Endothelial cell (in vitro differentiated cells): ENCODE measurements around the gene COL5A1. TPM values are rescaled to one million over a fixed set of nuclear protein-coding genes. Genes with fewer than 3 reads are reported as not detected.

Source experiments
- DNase-seq: peaks from one replicate; pipeline ENCODE4 v3.0.0; 2021; ENCODE audit warnings: low spot score
- H3K27ac Mint-ChIP-seq: one replicate; pipeline ENCODE4 v1.8.0; 2021; ENCODE audit warnings: mixed read lengths, inconsistent platforms; ENCODE audit not compliant: unreplicated experiment
- H3K27me3 Mint-ChIP-seq: one replicate; pipeline ENCODE4 v1.8.0; 2021; ENCODE audit warnings: mild to moderate bottlenecking, moderate library complexity, mixed read lengths, inconsistent platforms; ENCODE audit not compliant: unreplicated experiment
- H3K36me3 Mint-ChIP-seq: one replicate; pipeline ENCODE4 v1.8.0; 2021; ENCODE audit warnings: mild to moderate bottlenecking, low read depth, mixed read lengths, inconsistent platforms; ENCODE audit not compliant: unreplicated experiment
- H3K4me1 Mint-ChIP-seq: one replicate; pipeline ENCODE4 v1.8.0; 2021; ENCODE audit warnings: mild to moderate bottlenecking, mixed read lengths, inconsistent platforms; ENCODE audit not compliant: unreplicated experiment
- H3K4me3 Mint-ChIP-seq: one replicate; pipeline ENCODE4 v1.8.0; 2021; ENCODE audit warnings: mild to moderate bottlenecking, mixed read lengths, inconsistent platforms; ENCODE audit not compliant: unreplicated experiment
- H3K9me3 Mint-ChIP-seq: one replicate; pipeline ENCODE4 v1.8.0; 2021; ENCODE audit warnings: mixed read lengths, inconsistent platforms; ENCODE audit not compliant: unreplicated experiment
- long read RNA-seq: library from polyadenylated mRNA; unstranded; transcript quantifications from one replicate; pipeline ENCODE4 v2.0.0, GENCODE V29; 2020; ENCODE audit not compliant: unreplicated experiment
- total RNA-seq: library from RNA; stranded (reverse); fragmentation: NEBNext Ultra II Directional; extraction: Animal tissue kit (Norgen Biotek cat#: 25700); gene quantifications from one replicate; pipeline ENCODE4 v1.2.1, GENCODE V29; 2021; ENCODE audit not compliant: unreplicated experiment
- TF ChIP-seq, protein P1 (sequence below): fragments of 200-600 bp; sonication (generic); IDR thresholded peaks from one replicate; pipeline ENCODE4 v1.5.0; 2021; ENCODE audit warnings: antibody characterized with exemption; ENCODE audit not compliant: unreplicated experiment

The COL5A1 gene
- total RNA-seq = 24.3 TPM
- long read RNA-seq, partial matches to known transcripts = 1 of 6 reads
- long read RNA-seq, other reads (novel, unspliced or antisense) = 5 of 6 reads

DNA sequence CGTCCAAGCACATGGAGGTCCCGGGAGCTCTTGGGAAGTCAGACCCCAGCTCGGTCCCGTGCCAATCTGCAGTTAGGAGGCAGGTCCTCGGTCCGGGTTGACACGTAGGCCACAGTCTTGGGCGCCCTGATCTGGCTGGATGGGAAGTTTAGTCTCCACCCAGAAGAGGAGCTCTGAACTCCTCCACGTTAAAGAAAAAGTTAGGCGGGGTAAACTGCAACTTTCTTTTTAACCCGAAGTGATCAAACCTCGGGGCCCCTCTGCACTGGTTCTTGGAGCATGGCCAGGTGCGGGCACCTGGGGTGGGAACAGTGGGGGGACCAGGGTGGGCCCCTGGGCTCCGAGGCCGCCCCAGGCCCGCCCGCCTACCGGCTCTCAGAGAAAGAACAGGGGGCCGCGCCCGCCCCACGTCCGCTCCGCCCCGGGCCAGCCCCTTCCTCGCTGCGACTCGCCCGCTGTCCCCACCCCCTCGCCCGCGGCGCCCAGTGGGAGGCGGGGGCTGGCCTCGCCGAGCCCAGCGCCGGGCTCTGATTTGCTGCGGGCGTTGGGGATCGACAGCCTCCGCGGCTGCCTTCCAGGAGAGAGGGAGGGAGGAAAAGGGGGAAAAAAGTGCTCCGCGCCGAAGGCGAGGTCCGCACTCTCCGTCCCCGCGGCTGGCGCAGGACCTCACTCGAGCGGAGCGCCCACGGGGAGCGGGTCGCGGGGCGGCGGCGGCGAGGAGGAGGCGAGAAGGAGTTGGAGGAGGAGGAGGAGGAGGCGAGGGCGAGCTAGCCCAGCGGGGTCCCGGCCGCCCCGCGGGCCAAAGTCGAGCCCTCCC, at the start of gene COL5A1:
Gene COL5A1 (plus strand): TSS at position 631 of the 817 bp plus-strand sequence. CDS start 385 bp downstream, outside the sequence.
- no peak within 1 kb of the TSS for H3K27ac Mint-ChIP-seq
- TF ChIP-seq, protein P1, sequence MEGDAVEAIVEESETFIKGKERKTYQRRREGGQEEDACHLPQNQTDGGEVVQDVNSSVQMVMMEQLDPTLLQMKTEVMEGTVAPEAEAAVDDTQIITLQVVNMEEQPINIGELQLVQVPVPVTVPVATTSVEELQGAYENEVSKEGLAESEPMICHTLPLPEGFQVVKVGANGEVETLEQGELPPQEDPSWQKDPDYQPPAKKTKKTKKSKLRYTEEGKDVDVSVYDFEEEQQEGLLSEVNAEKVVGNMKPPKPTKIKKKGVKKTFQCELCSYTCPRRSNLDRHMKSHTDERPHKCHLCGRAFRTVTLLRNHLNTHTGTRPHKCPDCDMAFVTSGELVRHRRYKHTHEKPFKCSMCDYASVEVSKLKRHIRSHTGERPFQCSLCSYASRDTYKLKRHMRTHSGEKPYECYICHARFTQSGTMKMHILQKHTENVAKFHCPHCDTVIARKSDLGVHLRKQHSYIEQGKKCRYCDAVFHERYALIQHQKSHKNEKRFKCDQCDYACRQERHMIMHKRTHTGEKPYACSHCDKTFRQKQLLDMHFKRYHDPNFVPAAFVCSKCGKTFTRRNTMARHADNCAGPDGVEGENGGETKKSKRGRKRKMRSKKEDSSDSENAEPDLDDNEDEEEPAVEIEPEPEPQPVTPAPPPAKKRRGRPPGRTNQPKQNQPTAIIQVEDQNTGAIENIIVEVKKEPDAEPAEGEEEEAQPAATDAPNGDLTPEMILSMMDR = no peak
- peak; percentile 88 for DNase-seq
- peak within 1 kb of the TSS; percentile 83 for H3K4me3 Mint-ChIP-seq
- no peaks in the 10 kb centered on the region for H3K9me3 Mint-ChIP-seq
- peaks cover 5% of the 10 kb centered on the region for H3K4me1 Mint-ChIP-seq
- H3K27me3 Mint-ChIP-seq = peaks cover 4% of the 10 kb centered on the region
- no peaks in the 10 kb centered on the region for H3K36me3 Mint-ChIP-seq

DNA sequence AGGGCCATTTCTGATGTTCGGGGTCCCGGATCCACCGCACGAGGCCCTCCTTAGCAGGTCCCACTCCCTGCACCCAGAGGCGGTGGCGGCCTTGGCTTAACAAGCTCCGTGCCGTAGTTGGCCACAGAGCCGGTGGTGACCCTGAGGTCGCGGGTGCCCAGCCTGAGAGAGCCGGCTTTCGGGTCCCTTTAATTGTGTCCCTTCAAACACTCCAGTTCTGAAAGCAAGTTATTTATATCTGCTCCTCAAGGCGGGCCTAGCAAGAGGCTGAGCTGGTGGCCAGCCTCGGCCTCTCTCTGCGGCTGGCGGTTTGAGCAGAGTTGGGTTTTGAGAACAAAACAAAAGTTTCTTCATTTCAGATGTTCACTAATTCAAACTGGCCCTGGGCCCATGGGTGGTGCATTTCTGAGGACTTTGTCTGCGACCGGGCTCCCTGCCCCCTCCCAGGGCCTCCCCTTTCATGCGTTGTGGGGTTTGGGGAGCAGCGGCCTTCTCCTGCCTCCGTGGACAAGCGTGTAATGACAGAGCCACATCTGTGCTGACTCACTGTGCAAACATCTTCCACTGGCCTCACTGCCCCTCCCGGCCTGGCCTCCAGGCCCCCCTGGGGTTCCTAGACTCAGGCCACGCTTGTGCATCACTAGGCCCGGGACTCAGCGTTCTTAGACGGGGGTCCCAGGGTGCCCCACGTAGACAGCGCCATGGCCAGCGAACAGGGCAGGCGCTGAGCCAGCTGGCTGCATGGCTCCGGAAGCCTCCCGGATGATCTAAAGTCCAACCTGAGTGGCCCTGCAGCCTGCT, 49.4 kb upstream of the COL5A1 start:
- Mint-ChIP-seq H3K27me3 (peaks cover 9% of the 10 kb centered on the region), H3K9me3 (no peaks in the 10 kb centered on the region), H3K36me3 (no peaks in the 10 kb centered on the region), H3K27ac (no peak overlapping the region), H3K4me1 (no peaks in the 10 kb centered on the region), H3K4me3 (no peak overlapping the region)
- TF ChIP-seq, protein P1 = no peak
- no peak for DNase-seq

DNA sequence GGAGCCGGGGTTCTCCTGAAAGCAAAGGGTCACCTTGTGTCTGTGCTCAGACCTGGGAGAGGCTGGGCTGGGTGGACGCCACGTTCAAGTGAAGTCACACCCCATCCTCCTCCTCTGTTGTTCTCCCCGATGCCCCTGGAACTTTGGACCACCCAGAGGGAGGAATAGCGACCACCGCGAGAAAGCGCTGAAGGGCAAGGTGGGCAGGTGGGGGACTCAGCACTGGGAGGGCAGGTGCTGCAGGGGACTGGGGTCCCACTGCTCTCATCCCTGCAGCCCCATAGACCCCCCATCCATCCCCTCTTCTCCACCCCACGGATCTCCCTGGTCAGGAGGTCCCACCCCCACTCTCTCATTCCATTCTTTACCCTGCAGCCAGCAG, 48.8 kb upstream of the COL5A1 start:
- Mint-ChIP-seq H3K36me3 (no peaks in the 10 kb centered on the region), H3K27me3 (peaks cover 9% of the 10 kb centered on the region), H3K9me3 (no peaks in the 10 kb centered on the region), H3K4me1 (no peaks in the 10 kb centered on the region), H3K4me3 (no peak overlapping the region), H3K27ac (no peak overlapping the region)
- TF ChIP-seq, protein P1 = no peak
- no peak for DNase-seq

DNA sequence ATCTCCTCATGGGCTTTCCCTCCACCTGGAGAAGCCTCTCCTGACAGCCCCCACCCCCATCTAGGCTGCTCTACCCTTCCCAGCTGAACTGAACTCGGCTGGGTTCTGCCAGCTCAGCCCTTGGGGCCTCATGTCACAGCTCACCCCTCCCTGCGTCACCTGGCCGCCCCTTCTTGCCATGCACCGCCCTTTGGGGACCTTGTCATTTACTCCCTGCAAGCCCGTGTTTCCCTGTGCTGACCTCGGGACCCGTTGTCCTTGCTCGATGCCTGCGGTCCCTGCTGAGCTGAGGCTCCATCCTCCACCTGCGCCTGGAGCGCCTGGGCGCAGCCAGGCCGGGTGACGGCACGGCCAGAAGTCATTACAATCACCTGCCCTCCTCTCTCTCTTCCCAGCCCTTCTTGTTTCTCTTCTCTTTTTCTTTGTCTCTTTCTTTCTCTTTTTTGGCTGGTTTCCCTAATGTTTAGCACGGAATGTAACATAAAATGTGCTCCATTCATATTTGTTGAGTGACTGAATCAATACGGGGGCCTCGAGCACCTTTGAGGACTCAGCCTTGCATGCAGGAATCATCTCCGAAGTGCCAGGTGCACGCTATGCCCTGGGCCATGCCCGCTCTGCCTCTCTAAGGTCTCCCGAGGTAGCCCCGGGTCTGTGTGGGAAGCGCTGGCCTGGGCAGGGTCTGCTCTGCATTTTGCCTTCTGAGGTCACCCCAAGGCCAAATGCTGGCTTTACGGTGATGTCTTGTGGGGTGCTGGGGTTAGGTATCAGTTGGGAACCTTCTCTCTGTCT, 48.1 kb upstream of the COL5A1 start:
- no peak overlapping the region for H3K4me3 Mint-ChIP-seq
- no peaks in the 10 kb centered on the region for H3K4me1 Mint-ChIP-seq
- H3K27me3 Mint-ChIP-seq = peaks cover 9% of the 10 kb centered on the region
- no peaks in the 10 kb centered on the region for H3K36me3 Mint-ChIP-seq
- H3K27ac Mint-ChIP-seq = no peak overlapping the region
- DNase-seq = no peak
- H3K9me3 Mint-ChIP-seq = no peaks in the 10 kb centered on the region
- TF ChIP-seq, protein P1 = no peak
